H1 (cell line): ENCODE data around the gene MRAP2. TPM values are rescaled to one million over a fixed set of nuclear protein-coding genes. Genes with fewer than 3 reads are reported as not detected.

ENCODE experiments used
- CTCF ChIA-PET: fragments of 300-600 bp; sonication (Branson Sonifier 250); formaldehyde crosslinking; loops from one replicate; lab custom pipeline; 2021; ENCODE audit not compliant: partially characterized antibody; lab: Charles Lee
- POLR2A ChIA-PET: fragments of 300-600 bp; sonication (Branson Sonifier 250); formaldehyde crosslinking; loops from one replicate; lab custom pipeline; 2021; ENCODE audit warnings: inconsistent platforms; ENCODE audit not compliant: partially characterized antibody; lab: Charles Lee
- DNase-seq, 2 experiments: peaks; one replicate each; pipeline versions ENCODE4 v3.0.0 to v3.0.0-alpha.2; 2010 to 2022; ENCODE audit warnings: low spot score in 2 of 2, low read depth in 1 of 2, mixed read lengths in 1 of 2
- FAIRE-seq: peaks from 2 replicates; lab custom pipeline; 2011; peaks lifted over from hg19 to GRCh38; lab: Jason Lieb, UNC
- H2AFZ ChIP-seq: 2 replicates; pipeline ENCODE4 v1.8.1; 2012; ENCODE audit warnings: low read length, inconsistent platforms
- H2AK5ac ChIP-seq: 2 replicates; pipeline ENCODE4 v1.6.1; 2013; ENCODE audit warnings: low read depth, low read length
- H2BK120ac ChIP-seq: replicated peaks from 2 replicates; pipeline ENCODE3; 2013; ENCODE audit warnings: low read depth, low read length, inconsistent platforms
- H2BK12ac ChIP-seq: 2 replicates; pipeline ENCODE4 v1.6.1; 2013; ENCODE audit warnings: low read depth, low read length
- H2BK15ac ChIP-seq: 2 replicates; pipeline ENCODE4 v1.6.1; 2013; ENCODE audit warnings: low read length
- H2BK20ac ChIP-seq: 2 replicates; pipeline ENCODE4 v1.6.1; 2013; ENCODE audit warnings: low read length
- H2BK5ac ChIP-seq: 2 replicates; pipeline ENCODE4 v1.6.1; 2013; ENCODE audit warnings: low read depth, low read length
- H3K14ac ChIP-seq: 2 replicates; pipeline ENCODE4 v1.6.1; 2013; ENCODE audit warnings: inconsistent platforms; ENCODE audit not compliant: insufficient read length
- H3K18ac ChIP-seq: 2 replicates; pipeline ENCODE4 v1.6.1; 2013; ENCODE audit warnings: low read length; ENCODE audit errors: extremely low read depth
- H3K23ac ChIP-seq: 2 replicates; pipeline ENCODE4 v1.6.1; 2013; ENCODE audit warnings: inconsistent platforms; ENCODE audit not compliant: insufficient read length
- H3K23me2 ChIP-seq: 2 replicates; pipeline ENCODE4 v1.6.1; 2013; ENCODE audit warnings: low read depth, low read length
- H3K27ac ChIP-seq: 2 replicates; pipeline ENCODE4 v1.6.1; 2011; ENCODE audit warnings: low read depth, low read length, inconsistent platforms
- H3K27me3 ChIP-seq, 4 experiments: replicated peaks in 1 of 4; 1 replicate in 1 of 4; 2 replicates in 3 of 4; pipeline versions ENCODE4 v1.6.1 to v1.8.1; 2011 to 2013; ENCODE audit warnings: low read length in 3 of 4, mild to moderate bottlenecking in 3 of 4, inconsistent platforms in 2 of 4, mixed read lengths in 2 of 4, moderate library complexity in 1 of 4; ENCODE audit not compliant: control insufficient read depth in 3 of 4, insufficient read depth in 3 of 4; ENCODE audit errors: extremely low read depth in 1 of 4
- H3K36me3 ChIP-seq, 4 experiments: 2 replicates each; pipeline versions ENCODE4 v1.6.1 to v1.8.1; 2011 to 2013; ENCODE audit warnings: mild to moderate bottlenecking in 4 of 4, low read length in 3 of 4, moderate library complexity in 2 of 4, control low read depth in 1 of 4, inconsistent platforms in 1 of 4; ENCODE audit not compliant: insufficient read depth in 4 of 4, control insufficient read depth in 2 of 4
- H3K4ac ChIP-seq: replicated peaks from 2 replicates; pipeline ENCODE3; 2013; ENCODE audit warnings: low read length, low read depth, mixed read lengths, inconsistent platforms; ENCODE audit not compliant: insufficient read length
- H3K4me1 ChIP-seq, 4 experiments: replicated peaks in 1 of 4; 1 replicate in 1 of 4; 2 replicates in 3 of 4; pipeline versions ENCODE4 v1.6.1 to v1.8.1; 2011 to 2013; ENCODE audit warnings: low read length in 3 of 4, inconsistent platforms in 2 of 4, mixed read lengths in 1 of 4; ENCODE audit not compliant: insufficient read depth in 4 of 4, control insufficient read depth in 3 of 4
- H3K4me2 ChIP-seq, 2 experiments: 2 replicates each; pipeline versions ENCODE4 v1.6.1 to v1.8.1; 2011 to 2013; ENCODE audit warnings: low read depth in 2 of 2, low read length in 2 of 2, control low read depth in 1 of 2, inconsistent platforms in 1 of 2, mild to moderate bottlenecking in 1 of 2; ENCODE audit not compliant: insufficient read depth in 1 of 2
- H3K4me3 ChIP-seq, 4 experiments: fragments of 200-600, 300-600 bp in 1 of 4; sonication (generic), shearing (Covaris generic), sonication (Bioruptor Twin) in 1 of 4; 2 replicates each; pipeline versions ENCODE4 v1.5.1 to v1.8.1; 2011 to 2016; ENCODE audit warnings: low read length in 4 of 4, low read depth in 3 of 4, control low read depth in 2 of 4, inconsistent platforms in 2 of 4, mild to moderate bottlenecking in 2 of 4, mixed read lengths in 1 of 4, moderate library complexity in 1 of 4; ENCODE audit not compliant: insufficient read depth in 2 of 4; ENCODE audit errors: extremely low read depth in 1 of 4
- H3K56ac ChIP-seq: replicated peaks from 2 replicates; pipeline ENCODE3; 2013; ENCODE audit warnings: low read depth, mild to moderate bottlenecking, mixed read lengths, low read length, inconsistent platforms; ENCODE audit not compliant: insufficient read length
- H3K79me1 ChIP-seq: 2 replicates; pipeline ENCODE4 v1.6.1; 2013; ENCODE audit warnings: low read depth, low read length, control low read depth
- H3K79me2 ChIP-seq, 2 experiments: 2 replicates each; pipeline versions ENCODE4 v1.6.1 to v1.8.1; 2012 to 2013; ENCODE audit warnings: low read length in 2 of 2, mild to moderate bottlenecking in 2 of 2, inconsistent platforms in 1 of 2; ENCODE audit not compliant: insufficient read depth in 2 of 2, control insufficient read depth in 1 of 2
- H3K9ac ChIP-seq, 4 experiments: replicated peaks in 1 of 4; 1 replicate in 1 of 4; 2 replicates in 3 of 4; pipeline versions ENCODE4 v1.6.1 to v1.8.1; 2011 to 2013; ENCODE audit warnings: low read depth in 3 of 4, low read length in 3 of 4, control low read depth in 2 of 4, mild to moderate bottlenecking in 2 of 4, moderate library complexity in 2 of 4, inconsistent platforms in 1 of 4; ENCODE audit errors: extremely low read depth in 1 of 4
- H3K9me3 ChIP-seq, 2 experiments: 2 replicates each; pipeline versions ENCODE4 v1.6.1 to v1.8.1; 2012 to 2013; ENCODE audit warnings: mild to moderate bottlenecking in 2 of 2, moderate library complexity in 2 of 2, control low read depth in 1 of 2, inconsistent platforms in 1 of 2, low read depth in 1 of 2, low read length in 1 of 2, mixed read lengths in 1 of 2; ENCODE audit not compliant: insufficient read depth in 2 of 2
- H4K20me1 ChIP-seq, 2 experiments: replicated peaks in 1 of 2; 2 replicates each; pipeline versions ENCODE3 to v1.8.1; 2011 to 2013; ENCODE audit warnings: inconsistent platforms in 2 of 2, low read length in 2 of 2, mild to moderate bottlenecking in 1 of 2; ENCODE audit not compliant: insufficient read depth in 2 of 2, control insufficient read depth in 1 of 2
- H4K5ac ChIP-seq: 2 replicates; pipeline ENCODE4 v1.6.1; 2013; ENCODE audit warnings: low read length, low read depth, mixed read lengths, inconsistent platforms; ENCODE audit not compliant: insufficient read length
- H4K8ac ChIP-seq: 2 replicates; pipeline ENCODE4 v1.8.0; 2013; ENCODE audit warnings: mild to moderate bottlenecking, moderate library complexity, low read length, inconsistent platforms; ENCODE audit not compliant: insufficient read depth; ENCODE audit errors: extremely low read depth
- H4K91ac ChIP-seq: replicated peaks from 2 replicates; pipeline ENCODE3; 2013; ENCODE audit warnings: low read length, mixed read lengths, inconsistent platforms; ENCODE audit not compliant: insufficient read length
- JUND ChIP-seq: IDR thresholded peaks from 2 replicates; pipeline ENCODE4 v1.6.1; 2011; ENCODE audit warnings: mild to moderate bottlenecking, improper control_type of control experiment, low read length
- POU5F1 ChIP-seq: IDR thresholded peaks from 2 replicates; pipeline ENCODE4 v1.6.1; 2011; ENCODE audit warnings: low read depth, mild to moderate bottlenecking, low read length, moderate library complexity
- TAF1 ChIP-seq: IDR thresholded peaks from 2 replicates; pipeline ENCODE4 v1.6.1; 2011; ENCODE audit warnings: mild to moderate bottlenecking, low read depth, low read length
- TEAD4 ChIP-seq: IDR thresholded peaks from 2 replicates; pipeline ENCODE4 v1.6.1; 2012; ENCODE audit warnings: low read depth, low read length, inconsistent platforms, mixed read lengths
- WGBS, 2 experiments: shearing (Covaris generic) in 1 of 2; methylation state at CpG; one replicate each; pipeline versions ENCODE4 v1.1.6 to v1.1.7; 2013 to 2015; ENCODE audit warnings: low lambda C conversion rate in 2 of 2, mixed read lengths in 2 of 2, inconsistent platforms in 1 of 2, low coverage in 1 of 2, missing lambda C conversion rate in 1 of 2; ENCODE audit not compliant: insufficient replicate concordance in 2 of 2, insufficient coverage in 1 of 2, insufficient read length in 1 of 2; ENCODE audit errors: extremely low coverage in 1 of 2, missing lambda C conversion rate in 1 of 2; 5-methylcytosine and 5-hydroxymethylcytosine counted together
- polyA plus RNA-seq, 7 experiments: library from polyadenylated mRNA; depleted of rRNA in 3 of 7; stranded (reverse) in 5 of 7; unstranded in 2 of 7; fragments of >200 nt in 5 of 7; fragments of 200-250 nt in 2 of 7; gene quantifications; 1 replicate in 5 of 7; 2 replicates in 1 of 7; 4 replicates in 1 of 7; pipeline versions ENCODE4 v1.2.1 to v1.2.3, GENCODE V29; 2011 to 2013; ENCODE audit warnings: missing spikeins in 2 of 7, mixed read lengths in 2 of 7
- total RNA-seq: library from RNA; stranded (reverse); fragmentation: NEBNext Ultra II Directional; extraction: Animal tissue kit (Norgen Biotek cat#: 25700); gene quantifications from 2 replicates; pipeline ENCODE4 v1.2.1, GENCODE V29; 2021

Gene MRAP2
- total and polyA plus RNA-seq, 2 of the 8 experiments (the other 6 are each of a cell fraction or from before 2014, with no cell fraction given), result 5.0 to 11.0 TPM

- no peaks in the 10 kb centered on the region for H3K36me3 ChIP-seq
- no peak overlapping the region for H4K5ac ChIP-seq
- H3K9ac ChIP-seq, result no peak overlapping the region
- H4K8ac ChIP-seq, result no peak overlapping the region
- no peaks in the 10 kb centered on the region for H3K79me1 ChIP-seq
- no peak overlapping the region for H2AK5ac ChIP-seq
- no peaks in the 10 kb centered on the region for H4K20me1 ChIP-seq
- H3K4me2 ChIP-seq, result no peak overlapping the region
- H2AFZ ChIP-seq, result 0 out of 2 replicates have a peak overlapping the region, but pooled peaks have one; percentile 56
- no peak overlapping the region for H2BK15ac ChIP-seq
- FAIRE-seq, result peak; percentile 65
- H3K4me1 ChIP-seq, result peaks cover 0 to 4% (median 0%) of the 10 kb centered on the region in 4 experiments; a peak in 3 of 7 replicates
- H2BK5ac ChIP-seq, result no peak overlapping the region
- H3K4me3 ChIP-seq, result no peak overlapping the region
- no peak overlapping the region for H3K4ac ChIP-seq
- WGBS, 2 experiments, result 85% methylated on average over 6 of the region's 6 CpGs; no CpG with 5 or more reads in 1 of the 2 experiments
- CTCF ChIA-PET, result interaction anchor here (0.9 to 1.5 kb wide), 3 partner anchors 14 to 59 kb away, joined by 3 to 4 read pairs (median 3); no protein-coding TSS in a partner anchor
- no peak overlapping the region for H4K91ac ChIP-seq
- H3K27me3 ChIP-seq, result no peaks in the 10 kb centered on the region
- TF ChIP-seq TAF1 (no peak), TEAD4 (no peak), JUND (no peak), POU5F1 (no peak)
- no peak overlapping the region for H3K18ac ChIP-seq
- H3K9me3 ChIP-seq, result no peaks in the 10 kb centered on the region
- no peak overlapping the region for H3K56ac ChIP-seq
- H2BK12ac ChIP-seq, result no peak overlapping the region
- no peak overlapping the region for H2BK120ac ChIP-seq
- no peak overlapping the region for H2BK20ac ChIP-seq
- H3K23me2 ChIP-seq, result no peaks in the 10 kb centered on the region
- no peak overlapping the region for H3K14ac ChIP-seq
- DNase-seq, result no peak
- H3K27ac ChIP-seq, result no peak overlapping the region
- no peaks in the 10 kb centered on the region for H3K79me2 ChIP-seq
- no peak overlapping the region for H3K23ac ChIP-seq
- POLR2A ChIA-PET, result no interaction called here
These were observed 41.6 kb downstream of the MRAP2 start for GRCh38 chr6:84074988-84075781.
